SJSA1 (cell line): ENCODE results near the gene ZNF273. TPM values are rescaled to one million over a fixed set of nuclear protein-coding genes. Genes with fewer than 3 reads are reported as not detected.
A peak's percentile ranks its signal among the peaks of the same experiment; 100 is the strongest.
"Not testable (repeated sequence)": the region's sequence is repeated elsewhere in the genome, so short reads cannot be mapped to it uniquely, and the experiment has no call there.

Source experiments
- DNase-seq, 2 experiments: peaks; one replicate each; pipeline ENCODE4 v3.0.0-alpha.2; 2015 to 2020; ENCODE audit warnings: low spot score in 2 of 2, low read depth in 1 of 2
- H3K27ac ChIP-seq: fragments of 250-450 bp; sonication (Bioruptor Pico); 2 replicates; pipeline ENCODE4 v1.5.1; 2020; ENCODE audit warnings: mild to moderate bottlenecking, moderate library complexity
- H3K27me3 ChIP-seq: fragments of 250-450 bp; sonication (Bioruptor Pico); replicated peaks from 2 replicates; pipeline ENCODE4 v1.5.1; 2020; ENCODE audit warnings: mild to moderate bottlenecking, moderate library complexity
- H3K36me3 ChIP-seq: fragments of 250-450 bp; sonication (Bioruptor Pico); 2 replicates; pipeline ENCODE4 v1.5.1; 2020; ENCODE audit warnings: mild to moderate bottlenecking
- H3K4me1 ChIP-seq: fragments of 250-450 bp; sonication (Bioruptor Pico); replicated peaks from 2 replicates; pipeline ENCODE4 v1.6.1; 2021; ENCODE audit warnings: mild to moderate bottlenecking
- H3K4me3 ChIP-seq: fragments of 250-450 bp; sonication (Bioruptor Pico); 2 replicates; pipeline ENCODE4 v1.5.1; 2020; ENCODE audit warnings: mild to moderate bottlenecking
- H3K9me3 ChIP-seq: fragments of 250-450 bp; sonication (Bioruptor Pico); replicated peaks from 2 replicates; pipeline ENCODE4 v1.5.1; 2020; ENCODE audit warnings: mild to moderate bottlenecking
- total RNA-seq: library from RNA; depleted of rRNA; stranded (reverse); fragments of >200 nt; shearing (Covaris generic); gene quantifications from 2 replicates; pipeline ENCODE4 v1.2.3, GENCODE V29; 2014

Gene ZNF273
- total RNA-seq, 1 experiment from 2014 or later, result 4.5 TPM

GRCh38 chr7:64890273-64890672 is 12.8 kb upstream of the ZNF273 start:
- H3K4me1 ChIP-seq, H3K27ac ChIP-seq, H3K9me3 ChIP-seq, H3K27me3 ChIP-seq, DNase-seq, H3K4me3 ChIP-seq, H3K36me3 ChIP-seq: not testable (repeated sequence)

GRCh38 chr7:64890761-64891362 is 12.2 kb upstream of the ZNF273 start:
- no peak overlapping the region for H3K4me3 ChIP-seq
- H3K27ac ChIP-seq, result no peak overlapping the region
- no peaks in the 10 kb centered on the region for H3K9me3 ChIP-seq
- no peak for DNase-seq
- H3K27me3 ChIP-seq, result no peaks in the 10 kb centered on the region
- H3K36me3 ChIP-seq, result no peaks in the 10 kb centered on the region
- no peaks in the 10 kb centered on the region for H3K4me1 ChIP-seq

GRCh38 chr7:64891363-64892081 is 11.6 kb upstream of the ZNF273 start:
- H3K27ac ChIP-seq, H3K27me3 ChIP-seq, DNase-seq, H3K36me3 ChIP-seq, H3K9me3 ChIP-seq, H3K4me3 ChIP-seq, H3K4me1 ChIP-seq: not testable (repeated sequence)

GRCh38 chr7:64892116-64892515 is 11.0 kb upstream of the ZNF273 start:
- Histone ChIP-seq H3K27ac (no peak overlapping the region), H3K27me3 (no peaks in the 10 kb centered on the region), H3K4me1 (no peaks in the 10 kb centered on the region), H3K36me3 (no peaks in the 10 kb centered on the region), H3K4me3 (no peak overlapping the region), H3K9me3 (no peaks in the 10 kb centered on the region)
- DNase-seq, result no peak

- Histone ChIP-seq H3K27ac (no peak overlapping the region), H3K27me3 (no peaks in the 10 kb centered on the region), H3K4me1 (no peaks in the 10 kb centered on the region), H3K4me3 (no peak overlapping the region), H3K36me3 (no peaks in the 10 kb centered on the region), H3K9me3 (no peaks in the 10 kb centered on the region)
- DNase-seq, result no peak
Observed at GRCh38 chr7:64892666-64893309, 10.3 kb upstream of the ZNF273 start.

GRCh38 chr7:64893401-64893800 is 9.7 kb upstream of the ZNF273 start:
- DNase-seq, result no peak
- Histone ChIP-seq H3K27ac (no peak overlapping the region), H3K4me1 (no peaks in the 10 kb centered on the region), H3K9me3 (no peaks in the 10 kb centered on the region), H3K36me3 (no peaks in the 10 kb centered on the region), H3K27me3 (no peaks in the 10 kb centered on the region), H3K4me3 (no peak overlapping the region)

- H3K36me3 ChIP-seq, H3K27ac ChIP-seq, DNase-seq, H3K27me3 ChIP-seq, H3K4me1 ChIP-seq, H3K9me3 ChIP-seq: not testable (repeated sequence)
- peak overlapping the region; percentile 62; the same call in 1 of the 2 replicates for H3K4me3 ChIP-seq
Observed at GRCh38 chr7:64902461-64902805, 640 bp upstream of the ZNF273 start.

GRCh38 chr7:64904008-64904407 is 935 bp downstream of the ZNF273 start:
- no peak for DNase-seq
- Histone ChIP-seq H3K4me3 (peak overlapping the region; percentile 62), H3K36me3 (no peaks in the 10 kb centered on the region), H3K9me3 (no peaks in the 10 kb centered on the region), H3K4me1 (peaks cover 3% of the 10 kb centered on the region; the same call in 1 of the 2 replicates), H3K27ac (no peak overlapping the region), H3K27me3 (no peaks in the 10 kb centered on the region)

GRCh38 chr7:64905133-64905532 is 2.1 kb downstream of the ZNF273 start:
- no peak for DNase-seq
- H3K9me3 ChIP-seq, result no peaks in the 10 kb centered on the region; the same call in 1 of the 2 replicates
- peaks cover 3% of the 10 kb centered on the region; the same call in 1 of the 2 replicates for H3K4me1 ChIP-seq
- H3K27ac ChIP-seq, result no peak overlapping the region
- H3K4me3 ChIP-seq, result no peak overlapping the region
- H3K36me3 ChIP-seq, result no peaks in the 10 kb centered on the region
- no peaks in the 10 kb centered on the region for H3K27me3 ChIP-seq

GRCh38 chr7:64905547-64905946 is 2.5 kb downstream of the ZNF273 start:
- Histone ChIP-seq H3K36me3 (no peaks in the 10 kb centered on the region), H3K4me1 (peaks cover 3% of the 10 kb centered on the region; the same call in 1 of the 2 replicates), H3K27me3 (no peaks in the 10 kb centered on the region), H3K9me3 (no peaks in the 10 kb centered on the region; the same call in 1 of the 2 replicates), H3K4me3 (no peak overlapping the region), H3K27ac (no peak overlapping the region)
- no peak for DNase-seq

GRCh38 chr7:64907641-64908326 is 4.7 kb downstream of the ZNF273 start:
- Histone ChIP-seq H3K27ac (no peak overlapping the region), H3K9me3 (no peaks in the 10 kb centered on the region; the same call in 1 of the 2 replicates), H3K4me1 (peaks cover 3% of the 10 kb centered on the region; the same call in 1 of the 2 replicates), H3K36me3 (no peaks in the 10 kb centered on the region), H3K4me3 (no peak overlapping the region), H3K27me3 (no peaks in the 10 kb centered on the region)
- no peak for DNase-seq

GRCh38 chr7:64908358-64908757 is 5.3 kb downstream of the ZNF273 start:
- peaks cover under 1% of the 10 kb centered on the region for H3K9me3 ChIP-seq
- H3K36me3 ChIP-seq, result no peaks in the 10 kb centered on the region
- 0 out of 2 replicates have a peak, but pooled peaks cover 3% of the 10 kb centered on the region for H3K4me1 ChIP-seq
- no peak for DNase-seq
- H3K4me3 ChIP-seq, result no peak overlapping the region
- H3K27ac ChIP-seq, result no peak overlapping the region
- no peaks in the 10 kb centered on the region for H3K27me3 ChIP-seq

- no peaks in the 10 kb centered on the region for H3K4me1 ChIP-seq
- no peak overlapping the region for H3K27ac ChIP-seq
- no peaks in the 10 kb centered on the region for H3K27me3 ChIP-seq
- peaks cover 7% of the 10 kb centered on the region for H3K9me3 ChIP-seq
- peaks cover 18% of the 10 kb centered on the region for H3K36me3 ChIP-seq
- no peak for DNase-seq
- no peak overlapping the region for H3K4me3 ChIP-seq
Observed at GRCh38 chr7:64914557-64914956, 11.5 kb downstream of the ZNF273 start.

- not testable (repeated sequence) for H3K4me3 ChIP-seq, DNase-seq, H3K27ac ChIP-seq, H3K27me3 ChIP-seq, H3K4me1 ChIP-seq, H3K9me3 ChIP-seq
- peaks cover 19% of the 10 kb centered on the region for H3K36me3 ChIP-seq
Observed at GRCh38 chr7:64915301-64915700, 12.2 kb downstream of the ZNF273 start.
